ENCODE measurements around the gene TNFSF13. TPM values are rescaled to one million over a fixed set of nuclear protein-coding genes. Genes with fewer than 3 reads are reported as not detected.

Gene TNFSF13, protein sequence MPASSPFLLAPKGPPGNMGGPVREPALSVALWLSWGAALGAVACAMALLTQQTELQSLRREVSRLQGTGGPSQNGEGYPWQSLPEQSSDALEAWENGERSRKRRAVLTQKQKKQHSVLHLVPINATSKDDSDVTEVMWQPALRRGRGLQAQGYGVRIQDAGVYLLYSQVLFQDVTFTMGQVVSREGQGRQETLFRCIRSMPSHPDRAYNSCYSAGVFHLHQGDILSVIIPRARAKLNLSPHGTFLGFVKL
- 10 to 100 TPM; 32.2 to 43.1 (median 38.5) TPM for polyA plus RNA-seq (ENCODE audit: low read depth in 6 of 6)

DNA sequence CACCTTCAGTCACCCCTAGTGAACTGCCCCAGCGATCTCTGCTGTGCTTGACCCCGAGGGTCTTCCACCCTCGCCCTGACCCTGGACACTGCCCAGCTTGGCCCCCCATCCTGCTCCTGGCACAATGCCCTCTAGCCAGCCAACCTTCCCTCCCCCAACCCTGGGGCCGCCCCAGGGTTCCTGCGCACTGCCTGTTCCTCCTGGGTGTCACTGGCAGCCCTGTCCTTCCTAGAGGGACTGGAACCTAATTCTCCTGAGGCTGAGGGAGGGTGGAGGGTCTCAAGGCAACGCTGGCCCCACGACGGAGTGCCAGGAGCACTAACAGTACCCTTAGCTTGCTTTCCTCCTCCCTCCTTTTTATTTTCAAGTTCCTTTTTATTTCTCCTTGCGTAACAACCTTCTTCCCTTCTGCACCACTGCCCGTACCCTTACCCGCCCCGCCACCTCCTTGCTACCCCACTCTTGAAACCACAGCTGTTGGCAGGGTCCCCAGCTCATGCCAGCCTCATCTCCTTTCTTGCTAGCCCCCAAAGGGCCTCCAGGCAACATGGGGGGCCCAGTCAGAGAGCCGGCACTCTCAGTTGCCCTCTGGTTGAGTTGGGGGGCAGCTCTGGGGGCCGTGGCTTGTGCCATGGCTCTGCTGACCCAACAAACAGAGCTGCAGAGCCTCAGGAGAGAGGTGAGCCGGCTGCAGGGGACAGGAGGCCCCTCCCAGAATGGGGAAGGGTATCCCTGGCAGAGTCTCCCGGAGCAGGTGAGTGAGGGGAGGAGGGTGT lies at the start of gene TNFSF13:
Gene TNFSF13, plus strand, starts transcription at position 207 of the 776 bp plus-strand sequence. Its CDS starts 290 bp downstream, at position 497.
- Mint-ChIP-seq H3K36me3 (no peaks in the 10 kb centered on the region), H3K9me3 (no peaks in the 10 kb centered on the region), H3K4me1 (peaks cover 62 to 71% (median 70%) of the 10 kb centered on the region in 3 donors), H3K27ac (peak within 1 kb of the TSS; percentile 95 to 99 (median 98)), H3K4me3 (peak within 1 kb of the TSS; percentile 90 to 98 (median 96)), H3K27me3 (no peaks in the 10 kb centered on the region)
- ATAC-seq (ENCODE audit: low read depth in 2 of 2): no peak
- DNase-seq: peak; percentile 59

DNA sequence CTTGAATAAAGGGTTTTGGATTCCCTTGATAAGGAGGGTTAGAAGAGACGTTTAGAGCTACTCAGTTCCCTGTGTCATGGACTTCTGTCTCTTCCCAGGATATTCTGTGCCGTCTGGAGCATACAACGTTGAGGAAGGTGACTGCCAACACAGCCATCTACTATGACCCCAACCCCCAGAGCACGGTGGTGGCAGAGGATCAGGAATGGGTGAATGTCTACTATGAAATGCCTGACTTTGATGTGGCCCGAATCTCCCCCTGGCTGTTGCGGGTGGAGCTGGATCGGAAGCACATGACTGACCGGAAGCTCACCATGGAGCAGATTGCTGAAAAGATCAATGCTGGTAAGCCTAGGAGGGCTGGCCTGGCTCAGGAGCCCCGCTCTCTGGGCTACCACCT lies 49.7 kb upstream of the TNFSF13 start:
- Mint-ChIP-seq H3K27me3 (no peaks in the 10 kb centered on the region), H3K27ac (peak overlapping the region in 1 of 6 donors; percentile 2), H3K4me1 (peaks cover 0 to 1% (median 0%) of the 10 kb centered on the region in 3 donors)

DNA sequence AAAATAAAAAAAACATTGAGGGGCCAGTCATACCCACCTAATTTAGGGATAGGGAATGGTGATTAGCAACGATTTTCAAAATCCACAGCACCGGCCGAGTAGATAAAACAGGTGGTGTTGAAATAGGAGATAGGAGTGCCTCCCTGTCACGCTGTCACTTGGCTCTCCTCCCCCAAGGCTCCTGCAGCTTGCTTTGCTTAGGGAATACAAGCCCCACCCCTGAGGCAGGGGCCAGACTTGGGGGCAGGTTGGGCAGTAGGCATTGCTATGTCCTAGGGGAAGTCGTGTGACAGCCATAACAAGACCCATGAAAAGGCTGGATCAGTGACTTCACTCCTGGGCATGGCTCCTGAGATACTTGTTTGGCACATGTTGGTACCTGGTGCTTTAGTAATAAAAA lies 48.6 kb upstream of the TNFSF13 start:
- Mint-ChIP-seq H3K4me1 (no peaks in the 10 kb centered on the region), H3K4me3 (no peak overlapping the region), H3K36me3 (peaks cover 13 to 33% of the 10 kb centered on the region in 2 donors), H3K27me3 (no peaks in the 10 kb centered on the region), H3K9me3 (no peaks in the 10 kb centered on the region), H3K27ac (peak overlapping the region in 1 of 6 donors; percentile 74)
- DNase-seq (no peak), ATAC-seq (ENCODE audit: low read depth in 2 of 2) (no peak)

More for the DNA sequence above, 49.7 kb upstream of the TNFSF13 start:
- H3K9me3 Mint-ChIP-seq: no peaks in the 10 kb centered on the region
- peaks cover 14 to 32% of the 10 kb centered on the region in 2 donors for H3K36me3 Mint-ChIP-seq
- ATAC-seq (ENCODE audit: low read depth in 2 of 2) (no peak), DNase-seq (no peak)
- H3K4me3 Mint-ChIP-seq: no peak overlapping the region

DNA sequence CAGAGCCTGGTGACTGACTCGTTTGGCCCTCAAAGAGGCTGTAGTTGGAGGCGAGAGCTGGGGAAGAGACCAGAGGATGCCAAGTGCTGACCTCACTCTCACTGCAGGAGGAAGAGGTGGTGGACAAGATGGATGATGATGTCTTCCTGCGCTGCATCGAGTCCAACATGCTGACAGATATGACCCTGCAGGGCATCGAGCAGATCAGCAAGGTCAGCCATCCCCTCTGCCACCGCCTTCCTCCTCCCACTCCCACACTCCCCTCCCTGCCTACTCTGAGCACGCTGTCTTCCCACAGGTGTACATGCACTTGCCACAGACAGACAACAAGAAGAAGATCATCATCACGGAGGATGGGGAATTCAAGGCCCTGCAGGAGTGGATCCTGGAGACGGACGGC lies 47.4 kb upstream of the TNFSF13 start:
- Mint-ChIP-seq H3K4me3 (peak overlapping the region in 1 of 8 donors; percentile 12), H3K36me3 (peaks cover 13 to 33% of the 10 kb centered on the region in 2 donors), H3K27ac (peak overlapping the region in 4 of 6 donors; percentile 39 to 75 (median 54)), H3K27me3 (no peaks in the 10 kb centered on the region), H3K4me1 (no peaks in the 10 kb centered on the region), H3K9me3 (no peaks in the 10 kb centered on the region)
- ATAC-seq (ENCODE audit: low read depth in 2 of 2) (no peak), DNase-seq (no peak)

DNA sequence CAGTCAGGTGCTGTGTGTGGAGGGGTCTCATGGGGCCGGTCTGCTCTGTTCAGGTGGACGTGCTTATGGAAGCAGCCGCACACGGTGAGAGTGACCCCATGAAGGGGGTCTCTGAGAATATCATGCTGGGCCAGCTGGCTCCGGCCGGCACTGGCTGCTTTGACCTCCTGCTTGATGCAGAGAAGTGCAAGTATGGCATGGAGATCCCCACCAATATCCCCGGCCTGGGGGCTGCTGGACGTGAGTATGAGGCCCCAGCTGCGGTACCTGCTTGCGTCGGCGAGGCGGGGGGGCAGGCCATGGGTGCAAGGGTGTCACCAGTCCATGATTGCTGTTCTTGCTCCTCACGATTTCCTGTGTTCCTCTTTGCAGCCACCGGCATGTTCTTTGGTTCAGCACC lies 46.4 kb upstream of the TNFSF13 start:
- no peak overlapping the region for H3K4me3 Mint-ChIP-seq
- H3K9me3 Mint-ChIP-seq: no peaks in the 10 kb centered on the region
- peak overlapping the region in 1 of 6 donors; percentile 39 for H3K27ac Mint-ChIP-seq
- DNase-seq: no peak
- ATAC-seq (ENCODE audit: low read depth in 2 of 2): no peak
- H3K4me1 Mint-ChIP-seq: no peaks in the 10 kb centered on the region
- H3K36me3 Mint-ChIP-seq: peaks cover 13 to 33% of the 10 kb centered on the region in 2 donors
- no peaks in the 10 kb centered on the region for H3K27me3 Mint-ChIP-seq

DNA sequence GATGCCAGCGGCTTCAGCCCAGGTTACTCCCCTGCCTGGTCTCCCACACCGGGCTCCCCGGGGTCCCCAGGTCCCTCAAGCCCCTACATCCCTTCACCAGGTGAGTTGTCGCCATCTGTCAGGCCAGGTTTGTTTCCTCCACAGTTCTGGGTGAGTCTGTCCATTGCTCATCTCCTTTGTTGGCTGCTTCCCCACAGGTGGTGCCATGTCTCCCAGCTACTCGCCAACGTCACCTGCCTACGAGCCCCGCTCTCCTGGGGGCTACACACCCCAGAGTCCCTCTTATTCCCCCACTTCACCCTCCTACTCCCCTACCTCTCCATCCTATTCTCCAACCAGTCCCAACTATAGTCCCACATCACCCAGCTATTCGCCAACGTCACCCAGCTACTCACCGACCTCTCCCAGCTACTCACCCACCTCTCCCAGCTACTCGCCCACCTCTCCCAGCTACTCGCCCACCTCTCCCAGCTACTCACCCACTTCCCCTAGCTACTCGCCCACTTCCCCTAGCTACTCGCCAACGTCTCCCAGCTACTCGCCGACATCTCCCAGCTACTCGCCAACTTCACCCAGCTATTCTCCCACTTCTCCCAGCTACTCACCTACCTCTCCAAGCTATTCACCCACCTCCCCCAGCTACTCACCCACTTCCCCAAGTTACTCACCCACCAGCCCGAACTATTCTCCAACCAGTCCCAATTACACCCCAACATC lies 45.6 kb upstream of the TNFSF13 start:
- Mint-ChIP-seq H3K4me3 (no peak overlapping the region), H3K27ac (peak overlapping the region in 2 of 6 donors; percentile 39 to 67), H3K36me3 (peaks cover 13 to 33% of the 10 kb centered on the region in 2 donors), H3K9me3 (no peaks in the 10 kb centered on the region), H3K27me3 (no peaks in the 10 kb centered on the region), H3K4me1 (no peaks in the 10 kb centered on the region)
- ATAC-seq (ENCODE audit: low read depth in 2 of 2) (no peak), DNase-seq (no peak)

DNA sequence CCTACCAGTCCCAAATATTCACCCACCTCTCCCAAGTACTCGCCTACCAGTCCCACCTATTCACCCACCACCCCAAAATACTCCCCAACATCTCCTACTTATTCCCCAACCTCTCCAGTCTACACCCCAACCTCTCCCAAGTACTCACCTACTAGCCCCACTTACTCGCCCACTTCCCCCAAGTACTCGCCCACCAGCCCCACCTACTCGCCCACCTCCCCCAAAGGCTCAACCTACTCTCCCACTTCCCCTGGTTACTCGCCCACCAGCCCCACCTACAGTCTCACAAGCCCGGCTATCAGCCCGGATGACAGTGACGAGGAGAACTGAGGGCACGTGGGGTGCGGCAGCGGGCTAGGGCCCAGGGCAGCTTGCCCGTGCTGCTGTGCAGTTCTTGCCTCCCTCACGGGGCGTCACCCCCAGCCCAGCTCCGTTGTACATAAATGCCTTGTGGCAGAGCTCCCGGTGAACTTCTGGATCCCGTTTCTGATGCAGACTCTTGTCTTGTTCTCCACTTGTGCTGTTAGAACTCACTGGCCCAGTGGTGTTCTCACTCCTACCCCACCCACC lies 44.6 kb upstream of the TNFSF13 start:
- no peaks in the 10 kb centered on the region for H3K4me1 Mint-ChIP-seq
- H3K27ac Mint-ChIP-seq: peak overlapping the region in 2 of 6 donors; percentile 39 to 78
- H3K36me3 Mint-ChIP-seq: peaks cover 13 to 33% of the 10 kb centered on the region in 2 donors
- H3K4me3 Mint-ChIP-seq: no peak overlapping the region
- no peaks in the 10 kb centered on the region for H3K27me3 Mint-ChIP-seq
- ATAC-seq (ENCODE audit: low read depth in 2 of 2) (no peak), DNase-seq (no peak)
- H3K9me3 Mint-ChIP-seq: no peaks in the 10 kb centered on the region

DNA sequence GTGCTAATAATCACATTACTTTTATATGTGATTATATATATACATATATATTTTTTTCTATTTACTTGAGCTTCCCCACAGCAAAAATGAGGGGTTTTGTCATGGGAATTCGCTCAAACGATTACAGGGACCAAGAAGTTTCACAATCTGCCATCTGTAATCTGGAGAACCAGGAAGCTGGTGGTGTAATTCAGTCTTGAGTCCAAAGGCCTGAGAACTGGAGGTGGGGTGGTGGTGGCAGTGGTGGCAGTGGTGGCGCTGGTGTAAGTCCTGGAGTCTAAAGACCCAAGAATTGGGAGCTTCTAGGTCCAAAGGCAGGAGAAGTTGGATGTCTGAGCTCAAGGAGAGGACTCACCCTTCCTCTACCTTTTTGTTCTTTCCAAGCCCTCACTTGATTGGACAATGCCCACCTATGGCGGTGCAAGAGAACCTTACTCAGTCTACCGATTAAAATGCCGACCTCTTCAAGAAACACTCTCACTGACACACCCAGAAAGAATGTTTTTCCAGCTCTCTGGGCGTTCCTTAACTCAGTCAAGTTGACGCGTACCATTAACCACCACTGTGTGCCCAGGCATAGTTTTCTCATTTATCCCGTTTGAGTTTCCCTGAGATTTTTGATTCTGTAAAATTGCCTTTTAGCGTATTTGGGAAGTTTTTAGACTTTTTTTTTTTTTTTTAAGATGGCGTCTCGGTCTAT lies 42.5 kb upstream of the TNFSF13 start:
- H3K9me3 Mint-ChIP-seq: no peaks in the 10 kb centered on the region
- no peak overlapping the region for H3K4me3 Mint-ChIP-seq
- H3K27me3 Mint-ChIP-seq: no peaks in the 10 kb centered on the region
- H3K36me3 Mint-ChIP-seq: peaks cover 8 to 26% of the 10 kb centered on the region in 2 donors
- peak overlapping the region in 4 of 6 donors; percentile 18 to 74 (median 58) for H3K27ac Mint-ChIP-seq
- H3K4me1 Mint-ChIP-seq: no peaks in the 10 kb centered on the region
- ATAC-seq (ENCODE audit: low read depth in 2 of 2) (no peak), DNase-seq (no peak)

DNA sequence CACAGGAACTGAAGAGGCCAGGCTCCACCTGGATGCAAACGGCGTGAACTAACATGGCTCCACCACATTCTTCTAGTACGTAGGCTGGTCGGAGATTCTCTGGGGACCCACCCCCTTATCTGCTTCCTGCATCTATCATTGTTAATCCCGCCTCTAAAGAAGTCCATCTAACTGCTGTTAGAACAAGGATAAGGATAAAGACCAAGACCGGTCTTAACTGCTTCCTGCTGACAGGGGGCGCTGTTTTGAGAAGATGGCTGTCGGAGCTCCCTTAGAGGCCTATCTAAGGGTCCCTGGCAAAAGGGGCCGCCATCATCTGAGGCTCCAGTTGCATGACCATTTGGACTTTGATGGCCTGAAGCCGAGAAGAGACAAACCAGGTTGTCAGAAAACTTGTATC lies 35.5 kb upstream of the TNFSF13 start:
- Mint-ChIP-seq H3K9me3 (peaks cover 0 to 12% (median 2%) of the 10 kb centered on the region in 7 donors), H3K36me3 (no peaks in the 10 kb centered on the region), H3K4me3 (peak overlapping the region in 2 of 8 donors; percentile 8 to 45), H3K27me3 (no peaks in the 10 kb centered on the region), H3K27ac (peak overlapping the region in 2 of 6 donors; percentile 53 to 58), H3K4me1 (peaks cover 2 to 7% (median 5%) of the 10 kb centered on the region in 3 donors)
- DNase-seq: peak; percentile 27
- ATAC-seq (ENCODE audit: low read depth in 2 of 2): peak; percentile 46 to 64

DNA sequence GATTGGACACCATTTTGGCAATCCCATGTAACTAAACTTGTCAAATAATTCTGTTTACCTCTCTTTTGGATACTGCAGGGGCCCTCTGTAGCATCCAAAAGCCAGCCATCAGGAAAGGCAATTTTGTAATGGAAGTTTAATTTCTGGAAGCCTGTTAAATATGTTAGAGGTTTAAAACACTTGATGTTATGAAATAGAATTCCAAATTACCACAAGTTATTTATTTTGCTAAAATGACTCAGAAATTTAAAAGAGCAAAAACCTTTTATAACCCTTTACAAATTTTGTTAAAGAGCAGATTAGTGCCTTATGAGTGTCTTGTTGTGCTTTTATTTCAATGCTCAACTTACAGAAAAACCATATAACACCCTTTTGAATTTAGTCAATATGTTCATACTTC lies 29.7 kb upstream of the TNFSF13 start:
- DNase-seq (no peak), ATAC-seq (ENCODE audit: low read depth in 2 of 2) (no peak)
- Mint-ChIP-seq H3K27me3 (no peaks in the 10 kb centered on the region), H3K4me1 (no peaks in the 10 kb centered on the region), H3K9me3 (peaks cover 0 to 33% (median 20%) of the 10 kb centered on the region in 7 donors), H3K4me3 (no peak overlapping the region), H3K27ac (no peak overlapping the region), H3K36me3 (peaks cover 0 to 8% of the 10 kb centered on the region in 2 donors)

DNA sequence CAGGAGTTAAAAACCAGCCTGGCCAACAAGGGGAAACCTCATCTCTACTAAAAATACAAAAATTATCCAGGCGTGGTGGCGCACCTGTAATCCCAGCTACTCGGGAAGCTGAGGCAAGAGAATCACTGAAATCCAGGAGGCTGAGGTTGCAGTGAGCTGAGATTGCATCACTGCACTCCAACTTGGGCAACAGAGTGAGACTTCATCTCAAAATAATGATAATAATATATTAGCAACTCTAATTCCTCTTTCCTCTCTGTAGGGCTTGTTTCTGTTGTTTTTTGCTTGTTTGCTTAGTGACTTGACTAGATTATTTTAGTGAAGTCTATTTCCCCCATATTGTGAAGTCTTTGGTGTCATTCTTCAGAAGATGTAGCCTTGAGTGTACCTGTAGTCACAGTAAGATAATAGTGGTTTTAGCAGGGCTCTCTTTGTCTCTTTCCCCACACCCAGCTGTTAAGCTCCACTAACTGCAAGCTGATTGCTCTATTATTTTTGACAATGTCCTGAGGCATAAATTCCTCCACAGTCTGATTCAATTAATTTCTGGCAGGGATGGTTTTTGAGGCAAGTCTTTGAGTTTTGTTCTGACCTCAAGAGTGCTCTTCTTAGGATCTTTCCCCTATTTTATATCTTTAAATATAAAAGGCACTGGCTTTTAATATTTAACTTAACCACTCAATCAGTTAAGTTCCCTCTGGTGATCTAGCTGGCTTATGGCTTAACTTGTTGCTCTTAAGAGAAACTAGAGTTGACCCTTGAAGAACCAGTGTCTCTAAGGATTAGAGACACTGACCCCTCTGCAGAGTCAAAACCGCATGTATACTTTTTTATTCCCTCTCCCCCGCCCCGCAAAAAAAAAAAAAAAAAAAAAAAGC lies 28.3 kb upstream of the TNFSF13 start:
- no peak for ATAC-seq (ENCODE audit: low read depth in 2 of 2)
- Mint-ChIP-seq H3K4me1 (no peaks in the 10 kb centered on the region), H3K27me3 (peaks cover 0 to 3% (median 0%) of the 10 kb centered on the region in 3 donors), H3K9me3 (peaks cover 0 to 33% (median 22%) of the 10 kb centered on the region in 7 donors), H3K36me3 (peaks cover 0 to 8% of the 10 kb centered on the region in 2 donors), H3K4me3 (no peak overlapping the region), H3K27ac (no peak overlapping the region)
- DNase-seq: no peak

DNA sequence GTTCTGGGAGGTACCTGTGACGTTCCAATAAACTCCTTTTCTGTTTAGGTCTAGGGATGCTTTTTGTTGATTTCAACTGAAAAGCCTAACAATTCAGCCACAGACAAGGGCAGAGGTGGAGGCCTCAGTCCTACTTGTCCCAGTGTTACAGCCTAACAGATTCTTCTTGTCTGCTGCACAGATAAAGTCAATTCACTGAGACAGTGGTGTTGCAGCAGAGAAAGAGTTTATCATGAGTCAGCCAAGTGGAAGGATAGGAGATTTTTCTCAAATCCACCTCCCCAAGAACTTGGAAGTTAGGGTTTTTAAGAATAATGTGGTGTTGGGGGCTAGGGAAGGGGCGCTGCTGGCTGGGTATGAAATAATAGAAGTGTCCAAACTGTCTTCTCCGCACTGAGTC lies 20.5 kb upstream of the TNFSF13 start:
- no peak overlapping the region for H3K4me3 Mint-ChIP-seq
- no peak overlapping the region for H3K27ac Mint-ChIP-seq
- peaks cover 0 to 7% (median 3%) of the 10 kb centered on the region in 3 donors for H3K27me3 Mint-ChIP-seq

More for the DNA sequence above, 20.5 kb upstream of the TNFSF13 start:
- Mint-ChIP-seq H3K36me3 (no peaks in the 10 kb centered on the region), H3K9me3 (peaks cover 0 to 3% (median 0%) of the 10 kb centered on the region in 7 donors), H3K4me1 (peaks cover 0 to 2% (median 0%) of the 10 kb centered on the region in 3 donors)
- DNase-seq (no peak), ATAC-seq (ENCODE audit: low read depth in 2 of 2) (no peak)

Measured in naive B cell (primary cell).